Mucosa of gallbladder (tissue), 1 donor: Measurements from ENCODE around the gene TCF7L1. TPM values are rescaled to one million over a fixed set of nuclear protein-coding genes. Genes with fewer than 3 reads are reported as not detected.
"Not testable (repeated sequence)": the region's sequence is repeated elsewhere in the genome, so short reads cannot be mapped to it uniquely, and the experiment has no call there.

Source experiments
- DNase-seq: peaks from one replicate; pipeline ENCODE4 v3.0.0-alpha.2; 2020; ENCODE audit warnings: low spot score
- total RNA-seq: library from RNA; stranded (reverse); gene quantifications from one replicate; pipeline ENCODE4 v1.2.1, GENCODE V29; 2021
- donor health status: DM: no; HTN: no; CAD: no.

Gene TCF7L1
- total RNA-seq, 1 donor from 2014 or later, result 7.6 TPM

- no peak for DNase-seq
These were observed 2.1 kb upstream of the TCF7L1 start for GRCh38 chr2:85131116-85131515.

- no peak for DNase-seq
These were observed 795 bp upstream of the TCF7L1 start for GRCh38 chr2:85132397-85132796.

- peak; percentile 29 for DNase-seq
These were observed 611 bp downstream of the TCF7L1 start for GRCh38 chr2:85133751-85134254.

GRCh38 chr2:85134255-85134895 is 1.2 kb downstream of the TCF7L1 start:
- no peak for DNase-seq

- no peak for DNase-seq
These were observed 1.9 kb downstream of the TCF7L1 start for GRCh38 chr2:85134896-85135659.

- no peak for DNase-seq
These were observed 2.4 kb downstream of the TCF7L1 start for GRCh38 chr2:85135660-85135914.

- no peak for DNase-seq
These were observed 4.0 kb downstream of the TCF7L1 start for GRCh38 chr2:85137156-85137555.

- peak; percentile 20 for DNase-seq
These were observed 10.4 kb downstream of the TCF7L1 start for GRCh38 chr2:85143463-85144082.

- no peak for DNase-seq
These were observed 12.1 kb downstream of the TCF7L1 start for GRCh38 chr2:85145116-85145820.

GRCh38 chr2:85148190-85148589 is 15.0 kb downstream of the TCF7L1 start:
- no peak for DNase-seq

- DNase-seq, result no peak
These were observed 17.8 kb downstream of the TCF7L1 start for GRCh38 chr2:85151026-85151425.

- no peak for DNase-seq
These were observed 19.7 kb downstream of the TCF7L1 start for GRCh38 chr2:85152895-85153294.

GRCh38 chr2:85154048-85154753 is 21.0 kb downstream of the TCF7L1 start:
- no peak for DNase-seq

- DNase-seq, result not testable (repeated sequence)
These were observed 21.9 kb downstream of the TCF7L1 start for GRCh38 chr2:85155082-85155481.

- no peak for DNase-seq
These were observed 23.0 kb downstream of the TCF7L1 start for GRCh38 chr2:85156153-85156552.

GRCh38 chr2:85156619-85157018 is 23.4 kb downstream of the TCF7L1 start:
- DNase-seq, result no peak

- DNase-seq, result no peak
These were observed 24.2 kb downstream of the TCF7L1 start for GRCh38 chr2:85157345-85157744.

GRCh38 chr2:85158559-85159273 is 25.5 kb downstream of the TCF7L1 start:
- DNase-seq, result no peak

GRCh38 chr2:85159589-85159988 is 26.4 kb downstream of the TCF7L1 start:
- no peak for DNase-seq

- DNase-seq, result no peak
These were observed 28.1 kb downstream of the TCF7L1 start for GRCh38 chr2:85160966-85161960.
